Esophagus squamous epithelium (tissue), 5 donors: ENCODE data around the gene SLC35F6. TPM values are rescaled to one million over a fixed set of nuclear protein-coding genes. Genes with fewer than 3 reads are reported as not detected.
"Not testable (repeated sequence)": the region's sequence is repeated elsewhere in the genome, so short reads cannot be mapped to it uniquely, and the experiment has no call there.

Experiments used
- DNase-seq: peaks from one replicate; lab custom pipeline; 2025; lab: John Stamatoyannopoulos, UW
- H3K27ac ChIP-seq, 4 donors: fragments of 200-600 bp; sonication (generic); one replicate each; pipeline ENCODE4 v1.5.1; 2016 to 2019; ENCODE audit warnings: mild to moderate bottlenecking in 1 of 4
- H3K27me3 ChIP-seq, 4 donors: fragments of 200-600 bp; sonication (generic); 1 replicate in 3 of 4; 2 replicates in 1 of 4; pipeline versions ENCODE4 v1.5.1 to v1.6.0; 2017 to 2021; ENCODE audit warnings: antibody characterized with exemption in 1 of 4
- H3K36me3 ChIP-seq, 3 donors: fragments of 200-600 bp; sonication (generic); one replicate each; pipeline ENCODE4 v1.5.1; 2016 to 2019
- H3K4me1 ChIP-seq, 3 donors: fragments of 200-600 bp; sonication (generic); one replicate each; pipeline ENCODE4 v1.5.1; 2017 to 2019
- H3K4me3 ChIP-seq, 4 donors: fragments of 200-600 bp; sonication (generic); 1 replicate in 3 of 4; 2 replicates in 1 of 4; pipeline ENCODE4 v1.5.1; 2016 to 2019; ENCODE audit warnings: mild to moderate bottlenecking in 2 of 4, moderate library complexity in 1 of 4
- H3K9me3 ChIP-seq, 3 donors: fragments of 200-600 bp; sonication (generic); one replicate each; pipeline ENCODE4 v1.5.1; 2016 to 2019
- CTCF ChIP-seq, 6 experiments: fragments of 450-650 bp in 4 of 6; fragments of 200-600 bp in 2 of 6; sonication (generic) in 2 of 6; IDR thresholded peaks; one replicate each; pipeline ENCODE4 v1.5.1; 2016 to 2019; ENCODE audit warnings: antibody characterized with exemption in 6 of 6, mild to moderate bottlenecking in 4 of 6, moderate library complexity in 4 of 6
- POLR2A ChIP-seq, 4 donors: fragments of 450-650 bp; IDR thresholded peaks; one replicate each; pipeline ENCODE4 v1.6.1; 2017; ENCODE audit warnings: antibody characterized with exemption in 4 of 4, mild to moderate bottlenecking in 4 of 4, moderate library complexity in 3 of 4
- WGBS, 2 donors: methylation state at CpG; one replicate each; pipeline ENCODE4 v1.1.5; 2018; 5-methylcytosine and 5-hydroxymethylcytosine counted together
- intact Hi-C: fragments of 100-400 bp; cut with DNase I; formaldehyde crosslinking; loops from one replicate; pipeline ENCODE4 v1.15.0; 2022
- total RNA-seq, 4 donors: library from RNA; depleted of rRNA; stranded (reverse); fragments of >200 nt; gene quantifications; one replicate each; pipeline ENCODE4 v1.1.0, GENCODE V29; 2016
- donor health status: DM: yes; HTN: yes; CAD: no.

Gene SLC35F6
- total RNA-seq, 4 donors from 2014 or later = 39.6 to 61.4 (median 48.0) TPM

- no peak overlapping the region for H3K27ac ChIP-seq
- TF ChIP-seq POLR2A (IDR thresholded peaks at IDR 0.05) = no peak
- TF ChIP-seq CTCF (IDR thresholded peaks at IDR 0.05) = no peak
- H3K9me3 ChIP-seq = no peaks in the 10 kb centered on the region
- intact Hi-C loops = no loop called here
- H3K36me3 ChIP-seq = no peaks in the 10 kb centered on the region
- WGBS, 2 donors = 68 to 74% methylated on average over 13 of the region's 14 CpGs
- no peak overlapping the region for H3K4me3 ChIP-seq
- DNase-seq = no peak
- H3K4me1 ChIP-seq = peaks cover 0 to 5% (median 0%) of the 10 kb centered on the region in 3 donors
- H3K27me3 ChIP-seq = peaks cover 0 to 58% (median 0%) of the 10 kb centered on the region in 4 donors
Observed at GRCh38 chr2:26811791-26812694, 48.0 kb downstream of the SLC35F6 start.

DNA sequence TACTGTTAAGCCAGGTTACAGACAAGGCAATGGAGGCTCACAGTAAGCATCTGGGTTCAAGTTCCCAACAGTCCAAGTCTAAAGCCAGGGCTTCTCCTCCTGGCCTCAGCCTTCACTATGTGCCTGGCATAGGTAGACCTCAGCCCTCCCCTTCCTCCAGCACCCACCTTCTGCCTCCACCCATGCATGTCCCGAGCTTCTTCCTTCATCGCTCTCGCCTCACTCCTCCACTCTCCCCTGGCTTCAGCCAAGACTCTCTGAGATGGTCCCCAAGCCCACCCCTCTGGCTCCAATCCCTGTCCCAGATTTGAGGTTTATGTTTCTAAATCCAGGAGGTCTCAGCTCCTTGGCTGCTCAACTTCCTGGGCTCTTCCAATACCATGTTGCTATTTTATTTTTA lies 48.6 kb downstream of the SLC35F6 start:
- H3K27ac ChIP-seq = no peak overlapping the region
- intact Hi-C loops = no loop called here
- no peaks in the 10 kb centered on the region for H3K9me3 ChIP-seq
- peaks cover 0 to 5% (median 0%) of the 10 kb centered on the region in 3 donors for H3K4me1 ChIP-seq
- TF ChIP-seq CTCF (IDR thresholded peaks at IDR 0.05) (no peak), POLR2A (IDR thresholded peaks at IDR 0.05) (no peak)
- WGBS, 2 donors = 94 to 95% methylated on average over 3 of the region's 3 CpGs
- no peak overlapping the region for H3K4me3 ChIP-seq
- no peaks in the 10 kb centered on the region for H3K36me3 ChIP-seq
- no peak for DNase-seq
- H3K27me3 ChIP-seq = peaks cover 0 to 59% (median 0%) of the 10 kb centered on the region in 4 donors

GRCh38 chr2:26814072-26814765 lies 50.1 kb downstream of the SLC35F6 start:
- H3K36me3 ChIP-seq, intact Hi-C loops, H3K9me3 ChIP-seq, H3K27ac ChIP-seq, H3K4me3 ChIP-seq, H3K4me1 ChIP-seq, DNase-seq: not testable (repeated sequence)
- WGBS, 2 donors = 88% methylated on average over 3 to 20 of the region's 52 CpGs
- H3K27me3 ChIP-seq = peaks cover 0 to 70% (median 0%) of the 10 kb centered on the region in 4 donors

DNA sequence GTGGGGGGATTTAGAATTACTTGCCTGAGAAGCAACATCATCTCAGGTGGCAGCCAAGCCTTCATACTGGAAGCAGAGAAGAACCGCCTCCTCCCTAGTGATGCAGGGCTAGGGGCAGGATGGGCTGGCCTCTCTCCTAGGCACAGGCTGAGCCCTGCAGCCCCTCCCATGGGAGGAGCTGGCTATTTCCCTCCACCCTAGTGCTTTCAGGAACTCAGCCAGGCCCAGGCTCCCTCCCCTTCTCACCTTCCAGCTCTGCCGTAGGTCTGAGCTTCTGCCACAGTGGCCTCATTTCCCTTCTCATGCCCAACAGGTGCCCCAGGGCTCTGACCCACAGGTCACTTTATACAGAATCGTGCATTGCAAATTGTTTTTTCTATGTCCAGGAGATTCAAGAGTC lies 52.8 kb downstream of the SLC35F6 start:
- no peak overlapping the region for H3K4me3 ChIP-seq
- intact Hi-C loops = no loop called here
- no peak for TF ChIP-seq POLR2A (IDR thresholded peaks at IDR 0.05)
- no peak for TF ChIP-seq CTCF (IDR thresholded peaks at IDR 0.05)
- H3K27ac ChIP-seq = no peak overlapping the region
- H3K27me3 ChIP-seq = peaks cover 0 to 62% (median 0%) of the 10 kb centered on the region in 4 donors
- no peaks in the 10 kb centered on the region for H3K36me3 ChIP-seq
- H3K9me3 ChIP-seq = no peaks in the 10 kb centered on the region
- H3K4me1 ChIP-seq = no peaks in the 10 kb centered on the region
- no peak for DNase-seq
- 23 to 37% methylated on average over 2 of the region's 3 CpGs for WGBS, 2 donors

DNA sequence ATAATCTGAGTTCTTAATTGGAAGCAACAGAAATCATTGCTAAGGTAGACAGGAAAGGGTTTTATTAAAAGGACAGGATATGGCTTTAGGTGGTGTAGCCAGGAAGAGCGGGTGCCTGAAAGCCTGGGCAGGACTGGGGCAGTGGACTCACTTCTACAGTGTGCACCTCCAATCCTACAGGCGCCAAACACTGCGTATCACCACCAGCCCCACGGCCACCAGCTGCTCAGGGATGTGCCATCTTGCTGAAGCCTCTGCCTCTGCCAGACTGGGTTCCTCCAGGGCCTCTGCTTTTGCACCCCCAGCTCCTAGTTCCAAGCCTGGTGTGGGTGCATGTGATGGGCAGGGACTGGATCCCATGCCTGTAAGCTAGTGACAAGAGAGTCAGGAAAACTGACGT lies 54.2 kb downstream of the SLC35F6 start:
- intact Hi-C loops = no loop called here

More for the DNA sequence above, 54.2 kb downstream of the SLC35F6 start:
- Histone ChIP-seq H3K4me3 (no peak overlapping the region), H3K4me1 (no peaks in the 10 kb centered on the region), H3K36me3 (no peaks in the 10 kb centered on the region), H3K27ac (no peak overlapping the region), H3K27me3 (peaks cover 0 to 55% (median 0%) of the 10 kb centered on the region in 4 donors), H3K9me3 (no peaks in the 10 kb centered on the region)
- 70 to 71% methylated on average over 2 to 5 of the region's 5 CpGs for WGBS, 2 donors
- TF ChIP-seq POLR2A (IDR thresholded peaks at IDR 0.05) (no peak), CTCF (IDR thresholded peaks at IDR 0.05) (no peak)
- DNase-seq = no peak
